Esophagus squamous epithelium (tissue), 4 donors: ENCODE data around the gene HOXC10.

ENCODE experiments used
- CTCF ChIP-seq, 6 experiments: fragments of 450-650 bp in 4 of 6; fragments of 200-600 bp in 2 of 6; sonication (generic) in 2 of 6; IDR thresholded peaks; one replicate each; pipeline ENCODE4 v1.5.1; 2016 to 2019; ENCODE audit warnings: antibody characterized with exemption in 6 of 6, mild to moderate bottlenecking in 4 of 6, moderate library complexity in 4 of 6
- POLR2A ChIP-seq, 4 donors: fragments of 450-650 bp; IDR thresholded peaks; one replicate each; pipeline ENCODE4 v1.6.1; 2017; ENCODE audit warnings: antibody characterized with exemption in 4 of 4, mild to moderate bottlenecking in 4 of 4, moderate library complexity in 3 of 4

- TF ChIP-seq CTCF (IDR thresholded peaks at IDR 0.05) (no peak), POLR2A (IDR thresholded peaks at IDR 0.05) (no peak)
Measured at GRCh38 chr12:53939141-53940108, 45.5 kb upstream of the HOXC10 start.
